OCI-LY3 (cell line): Measurements from ENCODE around the gene MYH9.

Source experiments
- H2AFZ ChIP-seq: fragments of 200-600, 300-600 bp; shearing (Covaris generic); 2 replicates; pipeline ENCODE4 v1.6.0; 2014; ENCODE audit warnings: antibody characterized with exemption, low read depth, low read length
- H3K27ac ChIP-seq: fragments of 200-600, 300-600 bp; sonication (generic); 2 replicates; pipeline ENCODE4 v1.5.1; 2014; ENCODE audit warnings: mild to moderate bottlenecking, low read length, moderate library complexity, mixed read lengths
- H3K27me3 ChIP-seq: fragments of 200-600, 300-600 bp; sonication (generic); 2 replicates; pipeline ENCODE4 v1.6.1; 2014; ENCODE audit warnings: low read depth, low read length, mixed read lengths
- H3K36me3 ChIP-seq: fragments of 200-600, 300-600 bp; sonication (generic); replicated peaks from 2 replicates; pipeline ENCODE3; 2014; ENCODE audit warnings: low read depth, low read length, mixed read lengths
- H3K4me1 ChIP-seq: fragments of 300-600, 200-600 bp; sonication (generic); 2 replicates; pipeline ENCODE4 v1.6.1; 2014; ENCODE audit warnings: low read length, mixed read lengths
- H3K4me2 ChIP-seq: fragments of 200-600, 300-600 bp; sonication (generic); 2 replicates; pipeline ENCODE4 v1.6.1; 2014; ENCODE audit warnings: low read length, mixed read lengths
- H3K4me3 ChIP-seq: fragments of 300-600, 200-600 bp; sonication (generic); 2 replicates; pipeline ENCODE4 v1.5.1; 2014; ENCODE audit warnings: antibody characterized with exemption, mild to moderate bottlenecking, low read length, moderate library complexity
- H3K79me2 ChIP-seq: fragments of 300-600, 200-600 bp; shearing (Covaris generic); 2 replicates; pipeline ENCODE4 v1.6.1; 2014; ENCODE audit warnings: mild to moderate bottlenecking, low read length, mixed read lengths
- H3K9ac ChIP-seq: fragments of 300-600, 200-600 bp; shearing (Covaris generic); 2 replicates; pipeline ENCODE4 v1.6.0; 2014; ENCODE audit warnings: mild to moderate bottlenecking, low read length, moderate library complexity
- H3K9me3 ChIP-seq: fragments of 200-600, 300-600 bp; shearing (Covaris generic); 2 replicates; pipeline ENCODE4 v1.6.1; 2014; ENCODE audit warnings: low read length, mixed read lengths; ENCODE audit not compliant: insufficient read depth
- H4K20me1 ChIP-seq: fragments of 200-600, 300-600 bp; sonication (generic); 2 replicates; pipeline ENCODE4 v1.6.1; 2016; ENCODE audit warnings: low read length, mixed read lengths; ENCODE audit not compliant: insufficient read depth
- CTCF ChIP-seq: fragments of 200-600, 300-600 bp; sonication (generic); IDR thresholded peaks from 2 replicates; pipeline ENCODE4 v1.5.1; 2014; ENCODE audit warnings: antibody characterized with exemption, low read length, low read depth
- EZH2phosphoT487 ChIP-seq: fragments of 200-600 bp; shearing (Covaris generic); IDR thresholded peaks from 2 replicates; pipeline ENCODE4 v1.6.1; 2018; ENCODE audit warnings: antibody characterized with exemption, mixed run types, low read depth

The MYH9 gene

GRCh38 chr22:36315325-36315724 is 72.4 kb downstream of the MYH9 start:
- TF ChIP-seq CTCF = no peak
- no peak for TF ChIP-seq EZH2phosphoT487

GRCh38 chr22:36311386-36312085 is 76.2 kb downstream of the MYH9 start:
- H3K27ac ChIP-seq = no peak overlapping the region

More at GRCh38 chr22:36315325-36315724, 72.4 kb downstream of the MYH9 start:
- Histone ChIP-seq H4K20me1 (peaks cover 10% of the 10 kb centered on the region), H3K27me3 (no peaks in the 10 kb centered on the region), H3K36me3 (peaks cover 85% of the 10 kb centered on the region), H3K4me3 (no peak overlapping the region), H3K9ac (no peak overlapping the region), H3K4me2 (no peak overlapping the region), H3K79me2 (peaks cover 20% of the 10 kb centered on the region), H3K27ac (no peak overlapping the region), H2AFZ (no peak overlapping the region), H3K4me1 (no peaks in the 10 kb centered on the region), H3K9me3 (no peaks in the 10 kb centered on the region)

GRCh38 chr22:36308880-36309279 is 78.9 kb downstream of the MYH9 start:
- Histone ChIP-seq H3K4me3 (no peak overlapping the region), H3K9ac (no peak overlapping the region), H3K27ac (no peak overlapping the region), H3K4me2 (no peak overlapping the region), H4K20me1 (peaks cover 5% of the 10 kb centered on the region), H2AFZ (no peak overlapping the region), H3K27me3 (no peaks in the 10 kb centered on the region), H3K36me3 (peaks cover 82% of the 10 kb centered on the region), H3K4me1 (no peaks in the 10 kb centered on the region), H3K79me2 (peaks cover 20% of the 10 kb centered on the region), H3K9me3 (no peaks in the 10 kb centered on the region)
- TF ChIP-seq CTCF (no peak), EZH2phosphoT487 (no peak)

More at GRCh38 chr22:36311386-36312085, 76.2 kb downstream of the MYH9 start:
- peaks cover 10% of the 10 kb centered on the region for H4K20me1 ChIP-seq
- TF ChIP-seq EZH2phosphoT487 (no peak), CTCF (no peak)
- H3K36me3 ChIP-seq = peaks cover 75% of the 10 kb centered on the region
- no peak overlapping the region for H2AFZ ChIP-seq
- H3K4me1 ChIP-seq = no peaks in the 10 kb centered on the region
- peaks cover 20% of the 10 kb centered on the region for H3K79me2 ChIP-seq
- H3K4me2 ChIP-seq = no peak overlapping the region
- no peaks in the 10 kb centered on the region for H3K9me3 ChIP-seq
- H3K4me3 ChIP-seq = no peak overlapping the region
- no peak overlapping the region for H3K9ac ChIP-seq
- H3K27me3 ChIP-seq = no peaks in the 10 kb centered on the region

GRCh38 chr22:36306227-36306626 is 81.5 kb downstream of the MYH9 start:
- H3K27me3 ChIP-seq = no peaks in the 10 kb centered on the region
- peaks cover 9% of the 10 kb centered on the region for H4K20me1 ChIP-seq
- no peak overlapping the region for H3K4me2 ChIP-seq
- no peaks in the 10 kb centered on the region for H3K4me1 ChIP-seq
- no peak for TF ChIP-seq EZH2phosphoT487
- TF ChIP-seq CTCF = no peak
- H3K79me2 ChIP-seq = 0 out of 2 replicates have a peak, but pooled peaks cover 13% of the 10 kb centered on the region
- H3K4me3 ChIP-seq = no peak overlapping the region
- H3K9me3 ChIP-seq = no peaks in the 10 kb centered on the region
- H2AFZ ChIP-seq = no peak overlapping the region
- peaks cover 82% of the 10 kb centered on the region for H3K36me3 ChIP-seq
- H3K9ac ChIP-seq = no peak overlapping the region
- H3K27ac ChIP-seq = no peak overlapping the region
